GM06990 (cell line): ENCODE measurements around the gene FGF4.

Experiments
- DNase-seq: peaks from one replicate; pipeline ENCODE4 v3.0.0-alpha.2; 2011; ENCODE audit not compliant: insufficient read length; ENCODE audit errors: extremely low read depth
- H3K27me3 ChIP-seq: replicated peaks from 2 replicates; pipeline ENCODE4 v1.6.0; 2011; ENCODE audit warnings: low read length; ENCODE audit not compliant: control insufficient read depth, insufficient read depth
- H3K36me3 ChIP-seq: 2 replicates; pipeline ENCODE4 v1.5.1; 2011; ENCODE audit warnings: low read length; ENCODE audit not compliant: control insufficient read depth, insufficient read depth
- H3K4me3 ChIP-seq: replicated peaks from 2 replicates; pipeline ENCODE4 v1.5.1; 2011; ENCODE audit warnings: low read depth, mild to moderate bottlenecking, control low read depth, low read length
- TF ChIP-seq, protein P1 (sequence below): IDR thresholded peaks from 2 replicates; pipeline ENCODE4 v1.5.1; 2011; ENCODE audit warnings: low read length, control low read depth, mild to moderate bottlenecking, inconsistent platforms; ENCODE audit not compliant: insufficient read depth, poor library complexity, severe bottlenecking

The FGF4 gene

DNA sequence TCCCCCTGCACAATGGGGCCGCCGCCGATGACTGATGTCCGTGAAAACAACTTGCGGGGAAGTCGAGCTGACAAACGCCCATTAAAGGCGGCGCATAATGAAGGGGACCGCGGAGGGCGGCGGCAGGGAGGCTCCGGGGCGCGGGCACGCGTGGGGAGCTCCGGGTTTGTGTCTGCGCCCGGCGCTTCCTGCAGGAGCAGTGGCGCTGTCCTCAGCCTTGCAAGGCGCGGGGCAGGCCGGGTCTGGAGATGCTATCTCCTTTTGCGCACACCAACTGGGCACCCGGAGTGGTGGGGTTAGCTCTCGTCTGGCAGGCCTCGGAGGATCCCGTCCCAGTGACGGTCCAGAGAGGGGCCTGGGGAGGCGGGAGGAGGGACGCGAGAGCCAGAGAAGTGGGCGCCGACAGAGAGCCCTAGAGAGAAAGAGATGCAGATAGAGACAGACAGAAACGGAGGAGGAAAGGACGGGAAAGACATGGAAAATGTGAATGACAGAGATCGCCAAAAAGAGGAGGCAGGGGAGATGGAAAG is 44.5 kb upstream of the FGF4 start:
- H3K4me3 ChIP-seq, result no peak overlapping the region
- H3K36me3 ChIP-seq, result no peaks in the 10 kb centered on the region
- TF ChIP-seq, protein P1, sequence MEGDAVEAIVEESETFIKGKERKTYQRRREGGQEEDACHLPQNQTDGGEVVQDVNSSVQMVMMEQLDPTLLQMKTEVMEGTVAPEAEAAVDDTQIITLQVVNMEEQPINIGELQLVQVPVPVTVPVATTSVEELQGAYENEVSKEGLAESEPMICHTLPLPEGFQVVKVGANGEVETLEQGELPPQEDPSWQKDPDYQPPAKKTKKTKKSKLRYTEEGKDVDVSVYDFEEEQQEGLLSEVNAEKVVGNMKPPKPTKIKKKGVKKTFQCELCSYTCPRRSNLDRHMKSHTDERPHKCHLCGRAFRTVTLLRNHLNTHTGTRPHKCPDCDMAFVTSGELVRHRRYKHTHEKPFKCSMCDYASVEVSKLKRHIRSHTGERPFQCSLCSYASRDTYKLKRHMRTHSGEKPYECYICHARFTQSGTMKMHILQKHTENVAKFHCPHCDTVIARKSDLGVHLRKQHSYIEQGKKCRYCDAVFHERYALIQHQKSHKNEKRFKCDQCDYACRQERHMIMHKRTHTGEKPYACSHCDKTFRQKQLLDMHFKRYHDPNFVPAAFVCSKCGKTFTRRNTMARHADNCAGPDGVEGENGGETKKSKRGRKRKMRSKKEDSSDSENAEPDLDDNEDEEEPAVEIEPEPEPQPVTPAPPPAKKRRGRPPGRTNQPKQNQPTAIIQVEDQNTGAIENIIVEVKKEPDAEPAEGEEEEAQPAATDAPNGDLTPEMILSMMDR, result no peak
- DNase-seq, result no peak
- no peaks in the 10 kb centered on the region; the same call in none of the 2 replicates for H3K27me3 ChIP-seq

DNA sequence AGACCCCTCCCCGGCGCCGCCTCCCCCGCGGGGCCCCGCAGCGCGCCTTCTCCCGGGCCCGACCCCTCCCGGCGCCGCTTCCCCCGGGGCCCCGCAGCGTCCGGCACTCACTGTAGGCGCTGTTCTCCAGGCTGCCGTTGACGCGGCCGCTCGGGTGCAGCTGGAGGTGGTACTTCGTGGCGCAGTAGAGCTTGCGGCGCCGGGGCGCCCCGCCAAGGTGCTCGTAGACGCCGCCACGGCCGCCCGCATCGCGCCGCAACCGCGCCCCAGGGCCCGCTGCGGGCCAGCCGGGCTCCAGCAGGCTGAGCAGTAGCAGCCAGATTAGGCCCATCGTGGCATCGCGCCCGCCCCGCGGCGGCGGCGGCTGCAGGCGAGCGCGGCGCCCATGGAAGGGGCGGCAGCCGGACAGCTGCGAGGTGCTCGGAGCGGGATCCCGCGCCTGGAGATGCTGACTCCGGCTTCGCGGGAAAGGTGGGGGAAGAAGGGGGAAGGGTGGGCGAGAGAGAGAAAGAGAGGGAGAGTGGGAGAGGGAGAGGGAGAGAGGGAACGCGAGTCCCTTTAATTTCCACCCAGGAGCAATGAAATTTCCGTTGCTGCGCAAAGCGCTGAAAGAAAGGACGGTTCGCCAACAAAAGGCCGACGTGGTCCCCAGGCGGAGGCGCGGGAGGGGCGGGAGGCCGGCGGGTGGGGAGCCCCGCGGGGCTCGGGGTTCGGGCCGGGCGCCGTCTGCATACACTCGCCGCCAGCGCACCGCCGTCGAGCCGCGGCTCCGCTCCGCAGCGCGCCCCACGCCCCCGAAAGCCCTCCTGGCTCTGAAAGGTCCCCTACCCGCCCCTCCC is 43.7 kb upstream of the FGF4 start, which contains the start of gene FGF3:
TSS of gene FGF3 (minus strand) at position 814 of the 839 bp plus-strand sequence. CDS start at position 331, 483 bp downstream.
- no peaks in the 10 kb centered on the region for H3K36me3 ChIP-seq
- H3K4me3 ChIP-seq, result no peak within 1 kb of the TSS
- no peak for DNase-seq
- TF ChIP-seq, protein P1, result no peak
- no peaks in the 10 kb centered on the region; the same call in none of the 2 replicates for H3K27me3 ChIP-seq

DNA sequence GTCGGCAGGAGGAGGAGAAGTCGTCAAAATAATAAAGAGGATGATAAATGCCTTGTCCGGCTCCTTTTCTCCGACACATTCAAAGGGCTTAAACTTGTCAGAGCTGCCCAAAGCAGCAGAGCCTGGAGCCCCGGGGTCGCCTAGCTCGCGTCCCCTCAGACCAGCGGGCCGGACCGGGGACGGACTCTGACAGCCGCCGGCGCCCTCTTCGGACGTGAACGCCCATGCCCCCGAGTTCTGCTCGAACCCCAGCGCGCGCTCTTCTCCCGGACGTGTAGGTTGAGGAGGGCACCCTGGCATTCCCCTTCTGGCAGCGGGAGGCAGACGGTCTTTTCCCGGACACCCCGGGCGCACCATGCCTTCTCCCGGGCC is 43.1 kb upstream of the FGF4 start:
- TF ChIP-seq, protein P1, result no peak
- H3K4me3 ChIP-seq, result no peak overlapping the region
- no peaks in the 10 kb centered on the region; the same call in none of the 2 replicates for H3K27me3 ChIP-seq
- H3K36me3 ChIP-seq, result no peaks in the 10 kb centered on the region
- no peak for DNase-seq

DNA sequence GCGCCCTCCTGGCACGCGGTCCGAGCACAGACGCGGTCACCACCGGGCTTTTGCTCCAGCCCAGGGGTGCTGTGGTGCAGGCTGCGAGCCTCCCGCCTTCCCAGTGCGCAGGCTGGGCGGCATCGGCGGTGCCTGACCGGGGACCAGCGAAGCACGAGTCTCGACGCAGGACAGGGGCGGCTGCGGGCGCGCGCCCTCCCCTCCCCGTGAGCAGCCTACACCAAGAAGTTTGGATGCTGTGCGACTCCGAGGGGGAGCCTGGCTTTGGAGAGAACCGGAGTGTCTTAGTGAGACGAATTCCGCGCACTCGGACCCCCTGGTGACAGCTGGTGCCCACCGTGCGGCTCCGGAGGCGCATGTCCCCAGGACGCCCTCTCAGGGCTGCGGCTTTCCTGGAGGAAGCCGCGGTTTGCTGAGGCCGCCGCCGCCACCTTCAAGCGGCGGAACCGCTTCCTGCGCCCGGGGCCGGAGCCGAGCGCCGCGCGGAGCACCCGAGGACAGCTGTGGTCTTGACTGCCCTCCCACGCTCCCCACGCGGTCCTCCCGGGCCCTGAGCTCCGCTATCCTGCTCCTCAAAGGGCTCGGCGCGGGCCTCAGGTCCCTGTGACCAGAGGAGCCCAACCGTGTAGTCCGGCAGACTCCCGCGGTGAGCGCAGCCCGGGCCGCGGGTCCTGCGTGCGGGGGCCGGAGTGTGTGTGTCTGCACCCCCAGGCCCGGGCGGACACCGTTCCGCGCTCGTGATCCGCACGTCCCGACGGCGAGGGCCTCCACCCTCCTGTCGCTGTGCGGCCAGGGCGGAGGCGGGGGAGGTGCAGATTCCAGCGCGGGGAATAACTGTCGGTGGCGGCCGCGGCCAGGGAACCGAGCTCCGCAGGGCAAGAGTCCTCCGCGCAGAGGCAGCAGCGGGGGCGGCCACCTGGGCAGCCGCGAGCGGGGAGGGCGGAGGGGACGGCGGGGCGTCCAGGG is 42.4 kb upstream of the FGF4 start:
- Histone ChIP-seq H3K4me3 (no peak overlapping the region), H3K27me3 (no peaks in the 10 kb centered on the region; the same call in none of the 2 replicates), H3K36me3 (no peaks in the 10 kb centered on the region)
- TF ChIP-seq, protein P1, result no peak
- DNase-seq, result no peak

DNA sequence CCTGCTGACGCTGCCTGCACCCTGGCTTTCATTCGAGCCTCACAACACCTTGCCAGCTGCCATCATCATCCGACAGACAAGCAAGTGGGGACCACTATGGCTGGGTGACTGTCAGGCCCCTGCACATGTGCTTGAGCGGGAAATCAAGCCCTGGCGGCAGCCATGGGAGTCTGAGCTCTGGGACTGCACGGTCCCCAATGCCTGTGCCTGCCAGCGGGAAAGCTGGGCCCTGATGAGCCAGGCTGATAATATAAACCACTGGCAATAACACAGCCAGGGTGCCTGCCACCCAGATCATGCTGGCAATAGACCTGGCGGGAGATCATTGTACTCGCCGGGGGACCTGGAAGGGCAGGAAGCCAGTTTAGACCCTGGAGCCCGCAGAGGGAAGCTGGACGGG is 41.5 kb upstream of the FGF4 start:
- no peak overlapping the region for H3K4me3 ChIP-seq
- H3K36me3 ChIP-seq, result no peaks in the 10 kb centered on the region
- TF ChIP-seq, protein P1, result no peak
- H3K27me3 ChIP-seq, result no peaks in the 10 kb centered on the region; the same call in none of the 2 replicates
- no peak for DNase-seq
